Parathyroid adenoma (tissue), 2 donors: Measurements from ENCODE around the gene DNM1.
"Not testable (repeated sequence)": the region's sequence is repeated elsewhere in the genome, so short reads cannot be mapped to it uniquely, and the experiment has no call there.

Source experiments
- H2AFZ ChIP-seq: fragments of 300-600 bp; sonication (generic); one replicate; pipeline ENCODE4 v1.7.0; 2017; ENCODE audit warnings: antibody characterized with exemption, mild to moderate bottlenecking
- H3K27ac ChIP-seq: fragments of 300-600 bp; sonication (generic); one replicate; pipeline ENCODE4 v1.7.0; 2017
- H3K27me3 ChIP-seq: fragments of 300-600 bp; sonication (generic); one replicate; pipeline ENCODE4 v1.7.0; 2017; ENCODE audit warnings: low read length; ENCODE audit not compliant: control insufficient read depth, insufficient read depth
- H3K36me3 ChIP-seq: fragments of 300-600 bp; sonication (generic); one replicate; pipeline ENCODE4 v1.7.0; 2017; ENCODE audit warnings: low read length; ENCODE audit not compliant: control insufficient read depth, insufficient read depth
- H3K4me1 ChIP-seq: fragments of 300-600 bp; sonication (generic); one replicate; pipeline ENCODE4 v1.7.0; 2017; ENCODE audit warnings: control low read depth
- H3K4me2 ChIP-seq: fragments of 300-600 bp; sonication (generic); one replicate; pipeline ENCODE4 v1.7.0; 2017; ENCODE audit warnings: low read length
- H3K4me3 ChIP-seq: fragments of 300-600 bp; sonication (generic); one replicate; pipeline ENCODE4 v1.7.0; 2017; ENCODE audit warnings: low read depth, low read length
- H3K79me2 ChIP-seq: fragments of 300-600 bp; sonication (generic); one replicate; pipeline ENCODE4 v1.7.0; 2017; ENCODE audit warnings: control low read depth
- H3K9ac ChIP-seq: fragments of 300-600 bp; sonication (generic); one replicate; pipeline ENCODE4 v1.7.0; 2017; ENCODE audit warnings: mild to moderate bottlenecking
- H3K9me3 ChIP-seq: fragments of 300-600 bp; sonication (generic); one replicate; pipeline ENCODE4 v1.7.0; 2017; ENCODE audit warnings: low read length; ENCODE audit not compliant: control insufficient read depth
- TF ChIP-seq, protein P1 (sequence below): fragments of 300-600 bp; sonication (generic); IDR thresholded peaks from one replicate; pipeline ENCODE4 v1.7.0; 2017; ENCODE audit warnings: antibody characterized with exemption, mild to moderate bottlenecking
- donor health status: primary hyperparathyroidism.

Gene DNM1

DNA sequence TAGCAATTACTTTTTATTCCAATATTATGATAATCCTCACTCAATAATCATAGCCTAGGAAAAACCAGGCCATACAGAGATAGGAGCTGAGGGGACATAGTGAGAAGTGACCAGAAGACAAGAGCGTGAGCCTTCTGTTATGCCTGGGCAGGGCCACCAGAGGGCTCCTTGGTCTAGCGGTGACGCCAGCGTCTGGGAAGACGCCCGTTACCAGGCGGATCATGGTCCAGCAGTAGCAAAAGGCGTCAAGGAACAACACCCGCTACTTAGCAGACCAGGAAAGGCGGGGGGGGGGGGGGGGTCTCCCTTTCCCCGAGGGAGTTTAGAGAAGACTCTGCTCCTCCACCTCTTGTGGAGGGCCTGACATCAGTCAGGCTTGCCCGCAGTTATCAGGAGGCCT, 21.7 kb upstream of the DNM1 start:
- H3K9ac ChIP-seq, H2AFZ ChIP-seq, H3K36me3 ChIP-seq, H3K4me3 ChIP-seq, H3K9me3 ChIP-seq, H3K27me3 ChIP-seq, H3K4me2 ChIP-seq, H3K4me1 ChIP-seq, H3K27ac ChIP-seq, H3K79me2 ChIP-seq: not testable (repeated sequence)
- TF ChIP-seq, protein P1, sequence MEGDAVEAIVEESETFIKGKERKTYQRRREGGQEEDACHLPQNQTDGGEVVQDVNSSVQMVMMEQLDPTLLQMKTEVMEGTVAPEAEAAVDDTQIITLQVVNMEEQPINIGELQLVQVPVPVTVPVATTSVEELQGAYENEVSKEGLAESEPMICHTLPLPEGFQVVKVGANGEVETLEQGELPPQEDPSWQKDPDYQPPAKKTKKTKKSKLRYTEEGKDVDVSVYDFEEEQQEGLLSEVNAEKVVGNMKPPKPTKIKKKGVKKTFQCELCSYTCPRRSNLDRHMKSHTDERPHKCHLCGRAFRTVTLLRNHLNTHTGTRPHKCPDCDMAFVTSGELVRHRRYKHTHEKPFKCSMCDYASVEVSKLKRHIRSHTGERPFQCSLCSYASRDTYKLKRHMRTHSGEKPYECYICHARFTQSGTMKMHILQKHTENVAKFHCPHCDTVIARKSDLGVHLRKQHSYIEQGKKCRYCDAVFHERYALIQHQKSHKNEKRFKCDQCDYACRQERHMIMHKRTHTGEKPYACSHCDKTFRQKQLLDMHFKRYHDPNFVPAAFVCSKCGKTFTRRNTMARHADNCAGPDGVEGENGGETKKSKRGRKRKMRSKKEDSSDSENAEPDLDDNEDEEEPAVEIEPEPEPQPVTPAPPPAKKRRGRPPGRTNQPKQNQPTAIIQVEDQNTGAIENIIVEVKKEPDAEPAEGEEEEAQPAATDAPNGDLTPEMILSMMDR: peak; percentile 42

DNA sequence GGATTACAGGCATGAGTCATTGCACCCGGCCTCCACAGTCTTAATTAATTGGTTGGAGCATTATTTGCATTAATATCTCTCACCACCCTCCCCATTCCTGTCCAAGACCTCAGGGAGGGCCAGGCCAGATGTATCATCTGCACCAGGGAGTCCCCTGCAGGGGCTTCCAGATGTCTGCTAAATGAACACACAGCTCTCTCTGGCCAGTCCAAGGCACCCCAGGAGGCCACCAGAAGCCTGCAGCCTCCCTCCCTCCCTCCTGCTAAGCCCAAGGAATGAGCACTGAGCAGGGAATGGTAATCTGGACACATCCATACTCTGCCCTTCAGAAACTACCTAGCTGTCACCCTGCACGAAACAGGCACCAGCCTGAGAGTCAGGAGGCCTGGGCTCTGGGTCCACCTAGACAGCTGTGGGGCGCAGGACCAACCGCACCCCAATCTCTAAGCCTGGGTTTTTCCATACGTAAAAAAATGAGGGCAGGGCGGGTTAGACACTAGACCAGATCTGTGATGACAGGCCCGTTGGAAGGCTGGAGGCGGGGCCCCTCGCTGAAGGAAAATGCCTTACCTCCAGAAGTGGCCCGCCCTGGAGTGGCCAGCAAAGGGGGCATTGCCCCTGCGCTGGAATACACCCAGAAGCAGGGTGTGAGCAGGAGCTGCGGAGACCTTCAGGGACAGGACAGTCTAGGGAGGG, 20.1 kb upstream of the DNM1 start:
- TF ChIP-seq, protein P1: no peak
- Histone ChIP-seq H3K4me2 (no peak overlapping the region), H3K27me3 (no peaks in the 10 kb centered on the region), H3K36me3 (no peaks in the 10 kb centered on the region), H3K9ac (no peak overlapping the region), H3K79me2 (no peaks in the 10 kb centered on the region), H3K4me3 (no peak overlapping the region), H2AFZ (no peak overlapping the region), H3K9me3 (no peaks in the 10 kb centered on the region), H3K27ac (no peak overlapping the region), H3K4me1 (no peaks in the 10 kb centered on the region)

DNA sequence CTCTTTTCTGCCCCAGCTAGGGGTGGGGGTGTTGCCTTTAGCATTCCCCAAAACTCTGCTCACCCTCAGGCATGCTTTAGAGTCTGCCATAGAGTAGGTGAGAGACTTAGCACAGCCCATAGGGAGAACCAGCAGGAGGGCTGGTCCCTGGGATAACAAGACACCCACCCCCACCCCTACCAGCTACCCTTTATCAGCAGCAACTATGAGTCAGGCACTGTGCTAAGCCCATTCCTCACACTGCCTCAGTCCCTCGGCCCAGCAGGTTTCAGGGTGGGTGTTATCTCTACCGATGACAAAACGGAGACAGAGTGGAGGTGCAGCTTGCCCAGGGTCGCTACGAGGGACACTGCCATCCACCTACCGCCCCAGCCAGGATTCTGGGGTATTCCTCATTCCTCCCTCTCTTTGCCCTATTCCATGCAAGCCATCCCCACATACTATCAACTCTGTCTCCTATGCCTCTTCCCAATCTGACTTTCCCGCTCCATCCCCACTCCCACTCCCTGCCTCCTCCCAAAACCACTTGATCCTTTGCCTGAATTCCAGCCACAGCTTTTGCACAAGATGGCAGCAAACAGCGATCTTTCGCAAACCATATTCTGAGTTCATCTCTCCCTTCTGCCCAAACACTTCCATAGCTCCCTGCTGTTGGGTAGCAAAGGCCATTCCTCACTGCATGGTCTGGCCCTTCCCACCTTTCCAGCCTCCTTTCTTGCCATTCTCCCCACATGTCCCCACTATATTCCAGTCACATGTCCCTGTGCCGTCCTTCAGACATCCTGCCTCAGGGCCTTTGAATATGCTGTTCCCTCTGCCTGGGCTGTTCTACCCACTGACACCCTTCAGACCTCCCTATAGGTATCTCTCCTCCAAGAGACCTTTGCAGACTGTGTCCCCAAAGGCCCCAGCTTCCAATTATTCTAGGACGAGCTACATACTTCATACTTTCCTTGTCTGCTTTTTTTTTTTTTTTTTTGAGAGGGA, 16.9 kb upstream of the DNM1 start:
- Histone ChIP-seq H3K4me3 (no peak overlapping the region), H3K27me3 (no peaks in the 10 kb centered on the region), H3K27ac (no peak overlapping the region), H3K9ac (no peak overlapping the region), H3K4me1 (no peaks in the 10 kb centered on the region), H3K9me3 (no peaks in the 10 kb centered on the region), H3K36me3 (no peaks in the 10 kb centered on the region), H3K79me2 (no peaks in the 10 kb centered on the region), H2AFZ (no peak overlapping the region), H3K4me2 (no peak overlapping the region)
- TF ChIP-seq, protein P1: no peak

DNA sequence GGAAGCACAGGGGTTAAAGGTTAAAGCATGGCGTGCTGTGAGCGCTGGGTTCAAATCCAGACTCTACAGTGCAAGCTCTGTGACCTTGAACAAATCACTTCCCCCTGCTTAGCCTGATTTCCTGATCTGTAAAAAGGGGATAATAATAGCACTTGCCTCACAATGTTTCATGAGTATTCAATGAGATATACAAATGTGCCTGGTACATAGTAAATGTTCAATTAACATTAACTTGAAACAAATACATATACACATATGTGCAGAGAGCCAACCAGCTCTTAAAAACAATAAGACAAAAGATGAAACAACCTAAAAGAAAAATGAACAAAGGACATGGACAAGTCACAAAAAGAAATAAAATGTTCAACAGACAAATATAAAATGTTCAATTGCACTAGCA, 15.8 kb upstream of the DNM1 start:
- Histone ChIP-seq H3K9ac (no peak overlapping the region), H3K27ac (no peak overlapping the region), H3K4me1 (no peaks in the 10 kb centered on the region), H3K27me3 (no peaks in the 10 kb centered on the region), H2AFZ (no peak overlapping the region), H3K4me2 (no peak overlapping the region), H3K36me3 (no peaks in the 10 kb centered on the region), H3K9me3 (no peaks in the 10 kb centered on the region), H3K4me3 (no peak overlapping the region), H3K79me2 (no peaks in the 10 kb centered on the region)
- TF ChIP-seq, protein P1: no peak
